IMR-90 (cell line): Measurements from ENCODE around the gene CMIP. TPM values are rescaled to one million over a fixed set of nuclear protein-coding genes. Genes with fewer than 3 reads are reported as not detected.

ENCODE experiments used
- ATAC-seq: fragments of 200-7000 bp; cut with Tn5 transposase; 2 replicates; pipeline ENCODE4 v1.9.1; 2020; ENCODE audit warnings: low read depth, mild to moderate bottlenecking, moderate library complexity
- BruUV-seq: library from RNA; stranded (reverse); fragments of 400-500 nt; replicated peaks from 2 replicates; lab custom pipeline; 2021; lab: Mats Ljungman, UMichigan
- CTCF ChIA-PET: fragments of 300-600 bp; formaldehyde crosslinking; extraction: SDS; loops from one replicate; lab custom pipeline; 2021; ENCODE audit warnings: antibody characterized with exemption; lab: Yijun Ruan, JAX
- POLR2A ChIA-PET: fragments of 300-600 bp; sonication (Branson Sonifier 250); formaldehyde crosslinking; loops from one replicate; lab custom pipeline; 2022; ENCODE audit warnings: antibody characterized with exemption; ENCODE audit not compliant: unreplicated experiment; lab: Charles Lee
- DNase-seq: peaks from one replicate; pipeline ENCODE4 v3.0.0; 2013
- H2AFZ ChIP-seq: replicated peaks from 2 replicates; pipeline ENCODE3; 2013; ENCODE audit warnings: low read length, mild to moderate bottlenecking; ENCODE audit not compliant: poor library complexity
- H2AK5ac ChIP-seq: 2 replicates; pipeline ENCODE4 v1.6.1; 2013; ENCODE audit warnings: low read depth, low read length, inconsistent platforms
- H2AK9ac ChIP-seq: replicated peaks from 2 replicates; pipeline ENCODE3; 2013; ENCODE audit warnings: mild to moderate bottlenecking, low read depth, low read length, moderate library complexity; ENCODE audit not compliant: poor library complexity
- H2BK120ac ChIP-seq: 2 replicates; pipeline ENCODE4 v1.6.1; 2013; ENCODE audit warnings: low read depth, low read length, inconsistent platforms
- H2BK15ac ChIP-seq: 3 replicates; pipeline ENCODE4 v1.6.1; 2013; ENCODE audit warnings: low read depth, low read length, inconsistent platforms
- H2BK20ac ChIP-seq: 2 replicates; pipeline ENCODE4 v1.6.1; 2013; ENCODE audit warnings: low read depth, mild to moderate bottlenecking, inconsistent platforms, low read length, moderate library complexity
- H2BK5ac ChIP-seq: 2 replicates; pipeline ENCODE4 v1.6.1; 2013; ENCODE audit warnings: mild to moderate bottlenecking, low read depth, low read length, inconsistent platforms; ENCODE audit not compliant: poor library complexity, severe bottlenecking
- H3K14ac ChIP-seq: replicated peaks from 2 replicates; pipeline ENCODE4 v1.6.1; 2013; ENCODE audit warnings: low read depth, low read length, inconsistent platforms
- H3K18ac ChIP-seq: 2 replicates; pipeline ENCODE4 v1.6.1; 2013; ENCODE audit warnings: low read depth, low read length, control low read depth
- H3K23ac ChIP-seq: 2 replicates; pipeline ENCODE4 v1.6.1; 2013; ENCODE audit warnings: low read depth, low read length, inconsistent platforms
- H3K27ac ChIP-seq: 2 replicates; pipeline ENCODE4 v1.5.1; 2013; ENCODE audit warnings: mild to moderate bottlenecking, control low read depth, low read length; ENCODE audit not compliant: insufficient read depth
- H3K27me3 ChIP-seq: 2 replicates; pipeline ENCODE4 v1.6.1; 2013; ENCODE audit warnings: low read length; ENCODE audit not compliant: control insufficient read depth, insufficient read depth
- H3K36me3 ChIP-seq: 2 replicates; pipeline ENCODE4 v1.6.1; 2013; ENCODE audit warnings: low read length, mixed read lengths; ENCODE audit not compliant: control insufficient read depth, insufficient read depth
- H3K4ac ChIP-seq: 2 replicates; pipeline ENCODE4 v1.6.1; 2013; ENCODE audit warnings: low read depth, low read length, inconsistent platforms
- H3K4me1 ChIP-seq: 2 replicates; pipeline ENCODE4 v1.6.1; 2013; ENCODE audit warnings: low read length, mixed read lengths; ENCODE audit not compliant: control insufficient read depth, insufficient read depth
- H3K4me2 ChIP-seq: 2 replicates; pipeline ENCODE4 v1.6.1; 2013; ENCODE audit warnings: low read depth, mild to moderate bottlenecking, control low read depth, low read length, moderate library complexity
- H3K4me3 ChIP-seq: 2 replicates; pipeline ENCODE4 v1.5.1; 2013; ENCODE audit warnings: low read depth, mild to moderate bottlenecking, control low read depth, low read length, moderate library complexity; ENCODE audit not compliant: insufficient read depth
- H3K56ac ChIP-seq: 2 replicates; pipeline ENCODE4 v1.6.1; 2013; ENCODE audit warnings: low read length, inconsistent platforms; ENCODE audit not compliant: insufficient read depth; ENCODE audit errors: extremely low read depth
- H3K79me1 ChIP-seq, 2 experiments: 2 replicates each; pipeline ENCODE4 v1.6.1; 2013; ENCODE audit warnings: low read length in 2 of 2, inconsistent platforms in 1 of 2, low read depth in 1 of 2
- H3K9ac ChIP-seq: 2 replicates; pipeline ENCODE4 v1.6.1; 2013; ENCODE audit warnings: low read depth, low read length, control low read depth
- H3K9me1 ChIP-seq: 2 replicates; pipeline ENCODE4 v1.6.1; 2013; ENCODE audit warnings: low read length, inconsistent platforms; ENCODE audit not compliant: insufficient read depth
- H3K9me3 ChIP-seq: 2 replicates; pipeline ENCODE4 v1.6.1; 2013; ENCODE audit warnings: low read length; ENCODE audit not compliant: control insufficient read depth, insufficient read depth
- H4K20me1 ChIP-seq: 2 replicates; pipeline ENCODE4 v1.6.1; 2013; ENCODE audit warnings: low read length, inconsistent platforms; ENCODE audit not compliant: insufficient read depth
- H4K5ac ChIP-seq: 2 replicates; pipeline ENCODE4 v1.6.1; 2013; ENCODE audit warnings: mild to moderate bottlenecking, low read depth, low read length, control low read depth
- H4K8ac ChIP-seq, 2 experiments: 2 replicates each; pipeline ENCODE4 v1.6.1; 2013; ENCODE audit warnings: low read depth in 2 of 2, low read length in 2 of 2, control low read depth in 1 of 2, inconsistent platforms in 1 of 2
- H4K91ac ChIP-seq: 2 replicates; pipeline ENCODE4 v1.6.1; 2013; ENCODE audit warnings: low read depth, low read length, inconsistent platforms; ENCODE audit not compliant: insufficient read depth
- BHLHE40 ChIP-seq: fragments of 150-350 bp; IDR thresholded peaks from 2 replicates; pipeline ENCODE4 v1.6.1; 2016; ENCODE audit warnings: mild to moderate bottlenecking, low read depth, low read length
- CEBPB ChIP-seq: IDR thresholded peaks from 2 replicates; pipeline ENCODE4 v1.6.1; 2012; ENCODE audit warnings: low read depth, low read length, improper control_type of control experiment
- CHD1 ChIP-seq: IDR thresholded peaks from 2 replicates; pipeline ENCODE4 v1.6.1; 2012; ENCODE audit warnings: low read depth, low read length, improper control_type of control experiment
- FOS ChIP-seq: fragments of 150-350 bp; IDR thresholded peaks from 2 replicates; pipeline ENCODE4 v1.6.1; 2016; ENCODE audit warnings: low read depth, low read length
- MAFK ChIP-seq: IDR thresholded peaks from 2 replicates; pipeline ENCODE4 v1.6.1; 2012; ENCODE audit warnings: low read depth, low read length, improper control_type of control experiment
- MAZ ChIP-seq: IDR thresholded peaks from 2 replicates; pipeline ENCODE4 v1.6.1; 2012; ENCODE audit warnings: low read depth, mild to moderate bottlenecking, low read length, improper control_type of control experiment, moderate library complexity, borderline replicate concordance
- MXI1 ChIP-seq: IDR thresholded peaks from 2 replicates; pipeline ENCODE4 v1.6.1; 2012; ENCODE audit warnings: low read depth, mild to moderate bottlenecking, low read length, moderate library complexity, borderline replicate concordance
- NFE2L2 ChIP-seq: fragments of 150-350 bp; IDR thresholded peaks from 2 replicates; pipeline ENCODE4 v1.6.1; 2016; ENCODE audit warnings: low read depth, mild to moderate bottlenecking, low read length
- POLR2A ChIP-seq: IDR thresholded peaks from 2 replicates; pipeline ENCODE4 v1.6.1; 2012; ENCODE audit warnings: mild to moderate bottlenecking, low read depth, low read length
- RAD21 ChIP-seq: IDR thresholded peaks from 2 replicates; pipeline ENCODE4 v1.6.1; 2012; ENCODE audit warnings: low read length, improper control_type of control experiment
- RFX5 ChIP-seq: IDR thresholded peaks from 2 replicates; pipeline ENCODE4 v1.8.0; 2012; ENCODE audit warnings: low read depth, mild to moderate bottlenecking, low read length, moderate library complexity
- SMC3 ChIP-seq: fragments of 150-350 bp; IDR thresholded peaks from 2 replicates; pipeline ENCODE4 v1.6.1; 2016; ENCODE audit warnings: low read depth, mild to moderate bottlenecking, antibody characterized with exemption, low read length, moderate library complexity
- WGBS, 2 experiments: methylation state at CpG; one replicate each; pipeline versions ENCODE4 v1.1.5 to v1.1.7; 2013; ENCODE audit warnings: missing lambda C conversion rate in 2 of 2; ENCODE audit not compliant: insufficient read length in 1 of 2; ENCODE audit errors: extremely low coverage in 2 of 2; 5-methylcytosine and 5-hydroxymethylcytosine counted together
- dilution Hi-C: fragments of 300-500 bp; cut with HindIII; formaldehyde crosslinking; loops from one replicate; pipeline ENCODE4 v1.14.3; 2018; ENCODE audit warnings: low sequenced_read_pairs; ENCODE audit not compliant: unreplicated experiment
- in situ Hi-C: fragments of 300-500 bp; cut with MboI; formaldehyde crosslinking; loops from 3 replicates; pipeline ENCODE4 v1.14.3; 2019; ENCODE audit warnings: low sequenced_read_pairs, inconsistent platforms, mixed read lengths
- intact Hi-C: fragments of 100-400 bp; cut with micrococcal nuclease; formaldehyde crosslinking; loops from 2 replicates; pipeline ENCODE4 v1.10.0; 2022
- polyA plus RNA-seq, 3 experiments: library from polyadenylated mRNA; depleted of rRNA; stranded (reverse); fragments of >200 nt; gene quantifications; 2 replicates each; pipeline ENCODE4 v1.2.3, GENCODE V29; 2012; ENCODE audit warnings: low replicate concordance in 1 of 3
- total RNA-seq: library from RNA; depleted of rRNA; stranded (reverse); fragments of >200 nt; gene quantifications from 2 replicates; pipeline ENCODE4 v1.2.3, GENCODE V29; 2012
- TF ChIP-seq, protein P1 (sequence below): fragments of 150-350 bp; IDR thresholded peaks from 2 replicates; pipeline ENCODE4 v1.6.1; 2016; ENCODE audit warnings: low read depth, mild to moderate bottlenecking, low read length, moderate library complexity, borderline replicate concordance
- TF ChIP-seq, protein P2 (sequence below): fragments of 150-350 bp; IDR thresholded peaks from 2 replicates; pipeline ENCODE4 v1.6.1; 2017; ENCODE audit warnings: mild to moderate bottlenecking, antibody characterized with exemption, low read length, low read depth
- TF ChIP-seq, protein P3 (sequence below): conservative IDR thresholded peaks from 2 replicates; pipeline ENCODE4 v1.5.1; 2012; ENCODE audit warnings: mild to moderate bottlenecking, low read depth, low read length, improper control_type of control experiment

Gene CMIP
- total and polyA plus RNA-seq, 2 of the 4 experiments (the other 2 are of a cell fraction): 3.2 to 11.6 TPM

DNA sequence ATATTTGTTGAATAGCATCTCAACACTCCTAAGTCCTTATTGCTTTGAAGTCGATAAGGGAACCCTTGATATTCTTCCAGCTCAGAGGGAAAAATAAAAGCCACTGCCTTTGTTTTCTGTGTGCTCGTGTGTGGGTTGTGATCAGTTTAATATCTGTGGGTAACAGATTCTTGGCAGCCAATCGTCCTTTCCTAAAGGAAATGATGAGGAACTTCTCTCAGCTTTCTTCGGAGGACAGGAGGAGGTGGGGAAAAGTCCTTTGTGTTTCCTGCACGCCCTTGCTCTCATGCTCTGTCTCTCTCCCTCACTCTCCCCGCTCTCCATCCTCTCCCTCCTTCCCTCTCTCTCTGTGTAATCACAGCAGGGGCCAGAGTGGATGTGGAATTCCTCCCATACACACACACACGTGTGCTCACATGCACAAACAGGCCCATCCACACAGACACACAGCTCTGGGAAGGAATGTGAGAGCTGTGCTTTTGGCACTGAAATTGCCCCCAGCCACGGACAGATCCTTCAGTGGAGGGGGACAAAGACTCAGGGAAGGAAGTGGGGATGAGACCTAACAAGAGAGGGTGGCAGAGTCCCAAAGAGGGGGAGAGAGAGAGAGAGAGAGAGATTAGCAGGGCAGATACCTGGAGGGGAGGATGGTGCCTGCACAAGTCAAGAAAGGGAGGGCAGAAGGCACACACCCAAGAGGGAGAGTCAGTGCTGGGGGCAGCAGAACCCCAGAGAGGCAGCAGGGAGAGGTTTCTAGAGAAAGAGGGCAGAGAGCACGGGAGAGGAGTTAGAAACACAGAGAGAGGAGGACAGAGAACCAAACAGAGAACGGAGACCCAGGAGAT is 250.9 kb downstream of the CMIP start:
- no peak overlapping the region for H3K14ac ChIP-seq
- ATAC-seq: no peak
- H3K4ac ChIP-seq: no peak overlapping the region
- H3K18ac ChIP-seq: no peak overlapping the region
- H3K4me3 ChIP-seq: no peak overlapping the region
- H2BK120ac ChIP-seq: no peak overlapping the region
- H4K8ac ChIP-seq: no peak overlapping the region
- H3K9me1 ChIP-seq: peaks cover 27% of the 10 kb centered on the region
- no peak overlapping the region for H2BK15ac ChIP-seq
- intact Hi-C loops (no loop called here), dilution Hi-C loops (no loop called here), in situ Hi-C loops (no loop called here)
- no peak overlapping the region for H2AFZ ChIP-seq
- BruUV-seq: no TSS peak
- H3K23ac ChIP-seq: no peak overlapping the region
- H3K9me3 ChIP-seq: no peaks in the 10 kb centered on the region
- no peak overlapping the region for H3K27ac ChIP-seq
- no peak overlapping the region for H2AK5ac ChIP-seq
- H2BK20ac ChIP-seq: no peak overlapping the region
- H4K20me1 ChIP-seq: peaks cover 26% of the 10 kb centered on the region
- no peak overlapping the region for H3K56ac ChIP-seq
- ChIA-PET CTCF (no interaction called here), POLR2A (no interaction called here)
- peaks cover 29% of the 10 kb centered on the region for H3K36me3 ChIP-seq
- H4K91ac ChIP-seq: no peak overlapping the region
- peaks cover 20% of the 10 kb centered on the region for H3K4me1 ChIP-seq
- H3K9ac ChIP-seq: no peak overlapping the region
- no CpG with 5 or more reads among the region's 10 CpGs for WGBS, 2 experiments
- no peak overlapping the region for H3K4me2 ChIP-seq
- H3K27me3 ChIP-seq: no peaks in the 10 kb centered on the region
- no peak overlapping the region for H4K5ac ChIP-seq
- no peak overlapping the region for H2BK5ac ChIP-seq
- peak; percentile 4 for DNase-seq
- no peak overlapping the region for H2AK9ac ChIP-seq
- peaks cover 0 to 14% of the 10 kb centered on the region in 2 experiments; a peak in 3 of 4 replicates for H3K79me1 ChIP-seq
- TF ChIP-seq RAD21 (no peak), CHD1 (no peak), NFE2L2 (no peak), CEBPB (no peak), POLR2A (no peak), SMC3 (no peak), BHLHE40 (no peak), RFX5 (no peak), MAFK (no peak), FOS (no peak), MXI1 (no peak), MAZ (no peak)
- TF ChIP-seq, protein P1, sequence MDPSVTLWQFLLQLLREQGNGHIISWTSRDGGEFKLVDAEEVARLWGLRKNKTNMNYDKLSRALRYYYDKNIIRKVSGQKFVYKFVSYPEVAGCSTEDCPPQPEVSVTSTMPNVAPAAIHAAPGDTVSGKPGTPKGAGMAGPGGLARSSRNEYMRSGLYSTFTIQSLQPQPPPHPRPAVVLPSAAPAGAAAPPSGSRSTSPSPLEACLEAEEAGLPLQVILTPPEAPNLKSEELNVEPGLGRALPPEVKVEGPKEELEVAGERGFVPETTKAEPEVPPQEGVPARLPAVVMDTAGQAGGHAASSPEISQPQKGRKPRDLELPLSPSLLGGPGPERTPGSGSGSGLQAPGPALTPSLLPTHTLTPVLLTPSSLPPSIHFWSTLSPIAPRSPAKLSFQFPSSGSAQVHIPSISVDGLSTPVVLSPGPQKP: no peak
- TF ChIP-seq, protein P2, sequence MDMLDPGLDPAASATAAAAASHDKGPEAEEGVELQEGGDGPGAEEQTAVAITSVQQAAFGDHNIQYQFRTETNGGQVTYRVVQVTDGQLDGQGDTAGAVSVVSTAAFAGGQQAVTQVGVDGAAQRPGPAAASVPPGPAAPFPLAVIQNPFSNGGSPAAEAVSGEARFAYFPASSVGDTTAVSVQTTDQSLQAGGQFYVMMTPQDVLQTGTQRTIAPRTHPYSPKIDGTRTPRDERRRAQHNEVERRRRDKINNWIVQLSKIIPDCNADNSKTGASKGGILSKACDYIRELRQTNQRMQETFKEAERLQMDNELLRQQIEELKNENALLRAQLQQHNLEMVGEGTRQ: no peak
- TF ChIP-seq, protein P3, sequence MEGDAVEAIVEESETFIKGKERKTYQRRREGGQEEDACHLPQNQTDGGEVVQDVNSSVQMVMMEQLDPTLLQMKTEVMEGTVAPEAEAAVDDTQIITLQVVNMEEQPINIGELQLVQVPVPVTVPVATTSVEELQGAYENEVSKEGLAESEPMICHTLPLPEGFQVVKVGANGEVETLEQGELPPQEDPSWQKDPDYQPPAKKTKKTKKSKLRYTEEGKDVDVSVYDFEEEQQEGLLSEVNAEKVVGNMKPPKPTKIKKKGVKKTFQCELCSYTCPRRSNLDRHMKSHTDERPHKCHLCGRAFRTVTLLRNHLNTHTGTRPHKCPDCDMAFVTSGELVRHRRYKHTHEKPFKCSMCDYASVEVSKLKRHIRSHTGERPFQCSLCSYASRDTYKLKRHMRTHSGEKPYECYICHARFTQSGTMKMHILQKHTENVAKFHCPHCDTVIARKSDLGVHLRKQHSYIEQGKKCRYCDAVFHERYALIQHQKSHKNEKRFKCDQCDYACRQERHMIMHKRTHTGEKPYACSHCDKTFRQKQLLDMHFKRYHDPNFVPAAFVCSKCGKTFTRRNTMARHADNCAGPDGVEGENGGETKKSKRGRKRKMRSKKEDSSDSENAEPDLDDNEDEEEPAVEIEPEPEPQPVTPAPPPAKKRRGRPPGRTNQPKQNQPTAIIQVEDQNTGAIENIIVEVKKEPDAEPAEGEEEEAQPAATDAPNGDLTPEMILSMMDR: no peak
